ENCODE measurements around the gene ZYX. TPM values are rescaled to one million over a fixed set of nuclear protein-coding genes. Genes with fewer than 3 reads are reported as not detected.
A peak's percentile ranks its signal among the peaks of the same experiment; 100 is the strongest.

The ZYX gene
- total and polyA plus RNA-seq, 2 of the 13 experiments (the other 11 are each of a cell fraction or from before 2014, with no cell fraction given), result 9.9 to 13.7 TPM

DNA sequence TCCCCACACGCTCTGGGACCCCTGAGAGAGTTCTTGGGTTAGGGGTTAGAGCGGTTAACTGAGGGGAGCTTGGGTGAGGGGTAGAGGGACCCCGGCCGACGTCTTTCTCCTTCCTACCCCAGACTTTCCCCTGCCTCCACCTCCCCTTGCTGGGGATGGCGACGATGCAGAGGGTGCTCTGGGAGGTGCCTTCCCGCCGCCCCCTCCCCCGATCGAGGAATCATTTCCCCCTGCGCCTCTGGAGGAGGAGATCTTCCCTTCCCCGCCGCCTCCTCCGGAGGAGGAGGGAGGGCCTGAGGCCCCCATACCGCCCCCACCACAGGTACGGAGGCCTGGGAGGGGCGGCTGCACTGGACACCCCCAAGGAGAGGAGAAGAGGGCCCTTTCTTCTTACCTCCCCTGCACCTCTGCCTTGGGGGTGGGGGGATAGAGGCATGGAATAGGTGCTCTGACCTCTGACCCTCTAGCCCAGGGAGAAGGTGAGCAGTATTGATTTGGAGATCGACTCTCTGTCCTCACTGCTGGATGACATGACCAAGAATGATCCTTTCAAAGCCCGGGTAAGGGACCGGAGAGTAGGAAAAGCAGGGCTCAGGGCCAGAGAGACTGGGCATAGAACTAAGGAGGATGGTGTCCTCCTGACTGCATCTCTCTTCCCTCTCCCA lies 1.1 kb downstream of the ZYX start (continued):
- TF ChIP-seq NR2C2 (CRISPR knock-in tag; IDR thresholded peaks at IDR 0.05; ENCODE audit: borderline replicate concordance), result peak; percentile 62
- no peak for TF ChIP-seq ZNF777 (CRISPR knock-in tag; IDR thresholded peaks at IDR 0.05)
- TF ChIP-seq, protein P1, sequence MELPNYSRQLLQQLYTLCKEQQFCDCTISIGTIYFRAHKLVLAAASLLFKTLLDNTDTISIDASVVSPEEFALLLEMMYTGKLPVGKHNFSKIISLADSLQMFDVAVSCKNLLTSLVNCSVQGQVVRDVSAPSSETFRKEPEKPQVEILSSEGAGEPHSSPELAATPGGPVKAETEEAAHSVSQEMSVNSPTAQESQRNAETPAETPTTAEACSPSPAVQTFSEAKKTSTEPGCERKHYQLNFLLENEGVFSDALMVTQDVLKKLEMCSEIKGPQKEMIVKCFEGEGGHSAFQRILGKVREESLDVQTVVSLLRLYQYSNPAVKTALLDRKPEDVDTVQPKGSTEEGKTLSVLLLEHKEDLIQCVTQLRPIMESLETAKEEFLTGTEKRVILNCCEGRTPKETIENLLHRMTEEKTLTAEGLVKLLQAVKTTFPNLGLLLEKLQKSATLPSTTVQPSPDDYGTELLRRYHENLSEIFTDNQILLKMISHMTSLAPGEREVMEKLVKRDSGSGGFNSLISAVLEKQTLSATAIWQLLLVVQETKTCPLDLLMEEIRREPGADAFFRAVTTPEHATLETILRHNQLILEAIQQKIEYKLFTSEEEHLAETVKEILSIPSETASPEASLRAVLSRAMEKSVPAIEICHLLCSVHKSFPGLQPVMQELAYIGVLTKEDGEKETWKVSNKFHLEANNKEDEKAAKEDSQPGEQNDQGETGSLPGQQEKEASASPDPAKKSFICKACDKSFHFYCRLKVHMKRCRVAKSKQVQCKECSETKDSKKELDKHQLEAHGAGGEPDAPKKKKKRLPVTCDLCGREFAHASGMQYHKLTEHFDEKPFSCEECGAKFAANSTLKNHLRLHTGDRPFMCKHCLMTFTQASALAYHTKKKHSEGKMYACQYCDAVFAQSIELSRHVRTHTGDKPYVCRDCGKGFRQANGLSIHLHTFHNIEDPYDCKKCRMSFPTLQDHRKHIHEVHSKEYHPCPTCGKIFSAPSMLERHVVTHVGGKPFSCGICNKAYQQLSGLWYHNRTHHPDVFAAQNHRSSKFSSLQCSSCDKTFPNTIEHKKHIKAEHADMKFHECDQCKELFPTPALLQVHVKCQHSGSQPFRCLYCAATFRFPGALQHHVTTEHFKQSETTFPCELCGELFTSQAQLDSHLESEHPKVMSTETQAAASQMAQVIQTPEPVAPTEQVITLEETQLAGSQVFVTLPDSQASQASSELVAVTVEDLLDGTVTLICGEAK (IDR thresholded peaks at IDR 0.05), result no peak
- TF ChIP-seq, protein P1 (CRISPR knock-in tag; IDR thresholded peaks at IDR 0.05), result no peak
- TF ChIP-seq SRY (CRISPR knock-in tag; IDR thresholded peaks at IDR 0.05), result no peak
- no peak for TF ChIP-seq TEAD3 (CRISPR knock-in tag; optimal IDR thresholded peaks at IDR 0.05; ENCODE audit: borderline replicate concordance)
- no peak for TF ChIP-seq RARA (CRISPR knock-in tag; IDR thresholded peaks at IDR 0.05)
- TF ChIP-seq POLR2A (IDR thresholded peaks at IDR 0.05; ENCODE audit: insufficient read depth in 1 of 2, low read depth in 2 of 2, low read length in 2 of 2), result 0 out of 4 replicates have a peak, but pooled peaks of 1 of the 2 experiments have one; percentile 5
- TF ChIP-seq, protein P2, sequence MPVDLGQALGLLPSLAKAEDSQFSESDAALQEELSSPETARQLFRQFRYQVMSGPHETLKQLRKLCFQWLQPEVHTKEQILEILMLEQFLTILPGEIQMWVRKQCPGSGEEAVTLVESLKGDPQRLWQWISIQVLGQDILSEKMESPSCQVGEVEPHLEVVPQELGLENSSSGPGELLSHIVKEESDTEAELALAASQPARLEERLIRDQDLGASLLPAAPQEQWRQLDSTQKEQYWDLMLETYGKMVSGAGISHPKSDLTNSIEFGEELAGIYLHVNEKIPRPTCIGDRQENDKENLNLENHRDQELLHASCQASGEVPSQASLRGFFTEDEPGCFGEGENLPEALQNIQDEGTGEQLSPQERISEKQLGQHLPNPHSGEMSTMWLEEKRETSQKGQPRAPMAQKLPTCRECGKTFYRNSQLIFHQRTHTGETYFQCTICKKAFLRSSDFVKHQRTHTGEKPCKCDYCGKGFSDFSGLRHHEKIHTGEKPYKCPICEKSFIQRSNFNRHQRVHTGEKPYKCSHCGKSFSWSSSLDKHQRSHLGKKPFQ (CRISPR knock-in tag; IDR thresholded peaks at IDR 0.05; ENCODE audit: insufficient replicate concordance), result no peak
- no peak for TF ChIP-seq ZSCAN31 (CRISPR knock-in tag; IDR thresholded peaks at IDR 0.05; ENCODE audit: low read depth)
- 0 out of 2 replicates have a peak, but pooled peaks have one; percentile 35 for TF ChIP-seq NR2F2 (IDR thresholded peaks at IDR 0.05; ENCODE audit: borderline replicate concordance, low read depth)
- TF ChIP-seq ZNF292 (CRISPR knock-in tag; IDR thresholded peaks at IDR 0.05; ENCODE audit: borderline replicate concordance, low read depth), result no peak
- TF ChIP-seq SALL1 (CRISPR knock-in tag; IDR thresholded peaks at IDR 0.05), result 0 out of 2 replicates have a peak, but pooled peaks have one; percentile 7
- no peak for TF ChIP-seq TCF7L2 (IDR thresholded peaks at IDR 0.05; ENCODE audit: low read depth, low read length)
- TF ChIP-seq, protein P3, sequence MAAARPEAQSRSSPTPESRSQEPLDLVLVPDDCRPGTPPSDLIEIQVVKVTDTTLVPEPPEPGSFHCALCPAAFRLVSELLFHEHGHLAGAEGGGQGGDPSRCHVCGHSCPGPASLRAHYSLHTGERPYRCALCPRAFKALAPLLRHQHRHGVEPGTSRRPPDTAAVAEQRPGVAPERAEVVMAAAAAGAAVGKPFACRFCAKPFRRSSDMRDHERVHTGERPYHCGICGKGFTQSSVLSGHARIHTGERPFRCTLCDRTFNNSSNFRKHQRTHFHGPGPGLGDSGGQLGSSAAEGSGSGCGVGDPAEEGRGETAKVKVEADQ (CRISPR knock-in tag; IDR thresholded peaks at IDR 0.05; ENCODE audit: borderline replicate concordance), result no peak
- TF ChIP-seq GFI1 (CRISPR knock-in tag; IDR thresholded peaks at IDR 0.05; ENCODE audit: borderline replicate concordance), result no peak
- no peak for TF ChIP-seq RBM22 (optimal IDR thresholded peaks at IDR 0.05; ENCODE audit: low read length)
- no peak for TF ChIP-seq SMAD1 (CRISPR knock-in tag; IDR thresholded peaks at IDR 0.05; ENCODE audit: borderline replicate concordance, low read depth)

Measured in HepG2 (cell line).